ENCODE measurements around the gene FREM1. TPM values are rescaled to one million over a fixed set of nuclear protein-coding genes. Genes with fewer than 3 reads are reported as not detected.

FREM1 gene
- total and polyA plus RNA-seq, 2 donors (not counting 1 experiment from before 2014, with no cell fraction given) = not detected

GRCh38 chr9:14769230-14769571 lies 141.0 kb downstream of the FREM1 start:
- Mint-ChIP-seq H3K27me3 (peaks cover 14% of the 10 kb centered on the region), H3K4me1 (peaks cover 4% of the 10 kb centered on the region), H3K4me3 (no peak overlapping the region), H3K9me3 (ENCODE audit: insufficient read depth) (no peaks in the 10 kb centered on the region), H3K27ac (no peak overlapping the region)
- Histone ChIP-seq H3K9ac (ENCODE audit: low read length) (no peak overlapping the region), H3K79me2 (ENCODE audit: control insufficient read depth, insufficient read depth, low read length) (no peaks in the 10 kb centered on the region), H3K36me3 (replicated peaks in 1 of 2; ENCODE audit: control extremely low read depth in 1 of 2, control insufficient read depth in 1 of 2, extremely low read depth in 1 of 2, insufficient read depth in 2 of 2, low read length in 1 of 2) (no peaks in the 10 kb centered on the region), H3K9me3 (ENCODE audit: control extremely low read depth in 1 of 3, control insufficient read depth in 2 of 3, insufficient read depth in 1 of 3, low read length in 2 of 3) (no peaks in the 10 kb centered on the region), H2AFZ (ENCODE audit: insufficient read depth, low read depth, low read length, poor library complexity, severe bottlenecking) (no peak overlapping the region), H3K4me1 (ENCODE audit: control insufficient read depth in 2 of 2, insufficient read depth in 2 of 2, low read length in 2 of 2) (peaks cover 0 to 3% of the 10 kb centered on the region in 2 donors), H3K27ac (ENCODE audit: low read length in 2 of 2) (no peak overlapping the region), H3K4me3 (ENCODE audit: control extremely low read depth in 1 of 5, extremely low read depth in 1 of 5, insufficient read depth in 1 of 5, low read depth in 2 of 5, low read length in 4 of 5) (no peak overlapping the region), H3K27me3 (replicated peaks in 1 of 4; ENCODE audit: control extremely low read depth in 1 of 4, control insufficient read depth in 3 of 4, insufficient read depth in 4 of 4, low read length in 3 of 4) (no peaks in the 10 kb centered on the region), H3K4me2 (replicated peaks; ENCODE audit: low read depth, low read length, poor library complexity, severe bottlenecking) (no peak overlapping the region), H4K20me1 (ENCODE audit: control insufficient read depth, insufficient read depth, low read length, poor library complexity, severe bottlenecking) (no peaks in the 10 kb centered on the region)
- TF ChIP-seq CTCF (IDR thresholded peaks at IDR 0.05) (no peak), EZH2 (IDR thresholded peaks at IDR 0.05; ENCODE audit: borderline replicate concordance, insufficient read depth, low read depth, low read length, poor library complexity, severe bottlenecking) (no peak)
- DNase-seq = peak; percentile 37
- no CpG with 5 or more reads among the region's 3 CpGs for WGBS (ENCODE audit: insufficient coverage)
- ChIA-PET POLR2A (no interaction called here), CTCF (interaction anchor here (0.8 to 8.8 kb wide), 22 partner anchors 11 to 1342 kb away, joined by 3 to 238 read pairs (median 6); no protein-coding TSS in a partner anchor)
- ATAC-seq (ENCODE audit: low read depth) = no peak
- intact Hi-C loops (cut with micrococcal nuclease) = loop anchor here (2.0 to 5.0 kb wide), 3 partner anchors 302 to 1417 kb away; no protein-coding TSS in a partner anchor

GRCh38 chr9:14768405-14769229 lies 141.6 kb downstream of the FREM1 start:
- no peaks in the 10 kb centered on the region for H3K36me3 ChIP-seq (replicated peaks in 1 of 2; ENCODE audit: control extremely low read depth in 1 of 2, control insufficient read depth in 1 of 2, extremely low read depth in 1 of 2, insufficient read depth in 2 of 2, low read length in 1 of 2)
- peaks cover 16% of the 10 kb centered on the region for H3K27me3 Mint-ChIP-seq
- ATAC-seq (ENCODE audit: low read depth) (peak; percentile 36), DNase-seq (peak; percentile 58)
- no peaks in the 10 kb centered on the region for H3K9me3 ChIP-seq (ENCODE audit: control extremely low read depth in 1 of 3, control insufficient read depth in 2 of 3, insufficient read depth in 1 of 3, low read length in 2 of 3)
- no peak overlapping the region for H2AFZ ChIP-seq (ENCODE audit: insufficient read depth, low read depth, low read length, poor library complexity, severe bottlenecking)
- H3K27me3 ChIP-seq (replicated peaks in 1 of 4; ENCODE audit: control extremely low read depth in 1 of 4, control insufficient read depth in 3 of 4, insufficient read depth in 4 of 4, low read length in 3 of 4) = no peaks in the 10 kb centered on the region
- TF ChIP-seq EZH2 (IDR thresholded peaks at IDR 0.05; ENCODE audit: borderline replicate concordance, insufficient read depth, low read depth, low read length, poor library complexity, severe bottlenecking) (no peak), CTCF (IDR thresholded peaks at IDR 0.05) (peak; percentile 80)
- no peak overlapping the region for H3K27ac Mint-ChIP-seq
- ChIA-PET POLR2A (no interaction called here), CTCF (interaction anchor here (0.7 to 8.8 kb wide), 24 partner anchors 11 to 1877 kb away, joined by 3 to 238 read pairs (median 5); no protein-coding TSS in a partner anchor)
- H3K27ac ChIP-seq (ENCODE audit: low read length in 2 of 2) = no peak overlapping the region
- no peaks in the 10 kb centered on the region for H3K79me2 ChIP-seq (ENCODE audit: control insufficient read depth, insufficient read depth, low read length)
- peaks cover 4% of the 10 kb centered on the region for H3K4me1 Mint-ChIP-seq
- no peak overlapping the region for H3K4me2 ChIP-seq (replicated peaks; ENCODE audit: low read depth, low read length, poor library complexity, severe bottlenecking)
- no peaks in the 10 kb centered on the region for H4K20me1 ChIP-seq (ENCODE audit: control insufficient read depth, insufficient read depth, low read length, poor library complexity, severe bottlenecking)
- no peak overlapping the region for H3K9ac ChIP-seq (ENCODE audit: low read length)
- no CpG with 5 or more reads among the region's 8 CpGs for WGBS (ENCODE audit: insufficient coverage)
- no peak overlapping the region for H3K4me3 ChIP-seq (ENCODE audit: control extremely low read depth in 1 of 5, extremely low read depth in 1 of 5, insufficient read depth in 1 of 5, low read depth in 2 of 5, low read length in 4 of 5)
- H3K4me3 Mint-ChIP-seq = no peak overlapping the region
- H3K4me1 ChIP-seq (ENCODE audit: control insufficient read depth in 2 of 2, insufficient read depth in 2 of 2, low read length in 2 of 2) = peaks cover 0 to 3% of the 10 kb centered on the region in 2 donors
- H3K9me3 Mint-ChIP-seq (ENCODE audit: insufficient read depth) = no peaks in the 10 kb centered on the region
- intact Hi-C loops (cut with micrococcal nuclease) = loop anchor here (1.0 to 5.0 kb wide), 4 partner anchors 152 to 1416 kb away; no protein-coding TSS in a partner anchor
